ENCODE results near the gene OR2M4. TPM values are rescaled to one million over a fixed set of nuclear protein-coding genes. Genes with fewer than 3 reads are reported as not detected.

Gene OR2M4, protein sequence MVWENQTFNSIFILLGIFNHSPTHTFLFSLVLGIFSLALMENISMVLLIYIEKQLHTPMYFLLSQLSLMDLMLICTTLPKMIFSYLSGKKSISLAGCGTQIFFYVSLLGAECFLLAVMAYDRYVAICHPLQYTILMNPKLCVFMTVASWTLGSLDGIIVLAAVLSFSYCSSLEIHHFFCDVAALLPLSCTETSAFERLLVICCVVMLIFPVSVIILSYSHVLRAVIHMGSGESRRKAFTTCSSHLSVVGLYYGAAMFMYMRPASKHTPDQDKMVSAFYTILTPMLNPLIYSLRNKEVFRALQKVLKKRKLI
- not detected in 5 replicates for total RNA-seq (2022; extraction: Qiagen RNA extraction)

GRCh38 chr1:248231117-248231516, at the start of gene OR2M4:
Gene OR2M4, plus strand, starts transcription at chr1:248231417. Its CDS starts 7,512 bp downstream, at chr1:248238929.

DNA sequence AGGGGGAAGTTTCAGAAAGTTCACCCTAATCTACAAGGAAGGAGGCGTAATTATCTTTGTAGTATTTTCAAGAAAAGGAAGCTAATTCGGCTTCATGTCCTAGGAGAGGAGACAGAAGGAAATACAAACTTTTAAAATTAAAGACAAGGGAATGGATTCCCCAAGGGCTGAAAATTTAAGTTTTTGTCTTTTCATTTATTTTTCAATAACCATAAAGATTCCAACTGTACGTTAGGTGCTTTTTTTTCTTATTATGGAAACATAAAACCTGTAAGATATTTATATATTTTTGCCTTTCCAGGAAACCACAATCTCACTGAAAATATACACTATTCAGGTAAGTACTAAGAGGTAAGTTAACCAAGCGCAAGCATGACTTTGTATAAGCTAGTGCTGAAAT, 34.3 kb upstream of the OR2M4 start, which contains the start of gene OR2M3:
Gene OR2M3 (plus strand): TSS at position 301 of the 400 bp plus-strand sequence. CDS start 5,803 bp downstream, outside the sequence.

DNA sequence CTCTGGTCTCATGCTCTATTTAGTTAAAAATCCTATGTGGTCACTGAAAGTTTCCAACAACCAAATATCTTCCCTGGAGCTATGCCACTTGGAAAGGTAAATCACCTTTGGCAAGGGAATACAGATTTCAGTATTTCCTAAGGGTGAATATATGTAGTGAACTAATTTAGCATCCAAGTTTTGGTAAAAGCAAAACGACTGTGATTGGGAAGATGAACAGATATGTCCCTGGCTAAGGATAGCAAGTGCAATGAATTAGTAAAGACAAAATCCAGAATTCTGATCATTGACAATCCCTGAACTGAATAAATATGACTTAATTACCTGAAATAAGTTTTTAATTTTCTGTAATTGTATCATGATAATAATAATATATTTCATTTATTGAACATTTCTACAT, 46.7 kb downstream of the OR2M4 start, which contains the start of gene OR2T33:
Gene OR2T33 (minus strand): TSS at position 101 of the 400 bp plus-strand sequence. CDS start 4,162 bp downstream, outside the sequence.

Other genes starting within 250 kb of the OR2M4 start
- not detected in 5 replicates for gene OR2L5, start 217.8 kb upstream of the OR2M4 start, total RNA-seq (2022; extraction: Qiagen RNA extraction)
- not detected in 5 replicates for gene OR2L2, start 201.3 kb upstream of the OR2M4 start, total RNA-seq (2022; extraction: Qiagen RNA extraction)
- not detected in 5 replicates for gene OR2L3, start 184.6 kb upstream of the OR2M4 start, total RNA-seq (2022; extraction: Qiagen RNA extraction)
- gene OR2L13, start 136.2 kb upstream of the OR2M4 start, total RNA-seq (2022; extraction: Qiagen RNA extraction) = not detected in 5 replicates
- not detected in 5 replicates for gene OR2M5, start 86.3 kb upstream of the OR2M4 start, total RNA-seq (2022; extraction: Qiagen RNA extraction)
- gene OR2M2, start 56.6 kb upstream of the OR2M4 start, total RNA-seq (2022; extraction: Qiagen RNA extraction) = not detected in 5 replicates
- gene OR2M3, start 34.2 kb upstream of the OR2M4 start, total RNA-seq (2022; extraction: Qiagen RNA extraction) = not detected in 5 replicates
- gene OR2T33, start 46.6 kb downstream of the OR2M4 start, total RNA-seq (2022; extraction: Qiagen RNA extraction) = not detected in 5 replicates
- not detected in 5 replicates for gene OR2T12, start 72.0 kb downstream of the OR2M4 start, total RNA-seq (2022; extraction: Qiagen RNA extraction)
- gene OR2M7, start 93.2 kb downstream of the OR2M4 start, total RNA-seq (2022; extraction: Qiagen RNA extraction) = not detected in 5 replicates
- gene OR14C36, start 117.4 kb downstream of the OR2M4 start, total RNA-seq (2022; extraction: Qiagen RNA extraction) = not detected in 5 replicates
- gene OR2T4, start 130.2 kb downstream of the OR2M4 start, total RNA-seq (2022; extraction: Qiagen RNA extraction) = not detected in 5 replicates
- not detected in 5 replicates for gene OR2T6, start 144.3 kb downstream of the OR2M4 start, total RNA-seq (2022; extraction: Qiagen RNA extraction)
- not detected in 5 replicates for gene OR2T1, start 171.6 kb downstream of the OR2M4 start, total RNA-seq (2022; extraction: Qiagen RNA extraction)
- not detected in 5 replicates for gene OR2T2, start 214.2 kb downstream of the OR2M4 start, total RNA-seq (2022; extraction: Qiagen RNA extraction)
- not detected in 5 replicates for gene OR2T3, start 241.9 kb downstream of the OR2M4 start, total RNA-seq (2022; extraction: Qiagen RNA extraction)